Natural killer cell (primary cell): Measurements from ENCODE around the gene PPP2R2C. TPM values are rescaled to one million over a fixed set of nuclear protein-coding genes. Genes with fewer than 3 reads are reported as not detected.

Source experiments
- ATAC-seq, 3 donors: fragments of 150-1000 bp in 2 of 3; fragments of 200-7000 bp in 1 of 3; cut with Tn5 transposase; 1 replicate in 1 of 3; 2 replicates in 2 of 3; pipeline ENCODE4 v1.10.0; 2021; ENCODE audit warnings: mild to moderate bottlenecking in 2 of 3, moderate library complexity in 2 of 3
- DNase-seq, 2 donors: peaks; one replicate each; pipeline versions ENCODE4 v3.0.0 to v3.0.0-alpha.2; 2013 to 2021; ENCODE audit warnings: mixed read lengths in 1 of 2
- H3K27ac ChIP-seq: one replicate; pipeline ENCODE4 v1.5.1; 2013; ENCODE audit warnings: mild to moderate bottlenecking, low read length
- H3K27me3 ChIP-seq: one replicate; pipeline ENCODE4 v1.6.1; 2013; ENCODE audit warnings: low read length; ENCODE audit not compliant: control insufficient read depth, insufficient read depth
- H3K36me3 ChIP-seq: one replicate; pipeline ENCODE4 v1.6.1; 2013; ENCODE audit warnings: low read length; ENCODE audit not compliant: control insufficient read depth, insufficient read depth
- H3K4me1 ChIP-seq: one replicate; pipeline ENCODE4 v1.6.1; 2013; ENCODE audit warnings: low read length; ENCODE audit not compliant: control insufficient read depth, insufficient read depth
- H3K4me3 ChIP-seq: one replicate; pipeline ENCODE4 v1.5.1; 2013; ENCODE audit warnings: low read length
- H3K9me3 ChIP-seq: one replicate; pipeline ENCODE4 v1.6.1; 2013; ENCODE audit warnings: low read length; ENCODE audit not compliant: control insufficient read depth, insufficient read depth
- H3K27ac Mint-ChIP-seq, 2 donors: one replicate each; pipeline ENCODE4 v1.8.0; 2022; ENCODE audit warnings: mild to moderate bottlenecking in 2 of 2, mixed read lengths in 2 of 2, moderate library complexity in 1 of 2
- H3K27me3 Mint-ChIP-seq, 2 donors: one replicate each; pipeline ENCODE4 v1.8.0; 2022; ENCODE audit warnings: low read depth in 2 of 2, mixed read lengths in 2 of 2
- H3K36me3 Mint-ChIP-seq: one replicate; pipeline ENCODE4 v1.8.0; 2022; ENCODE audit warnings: mixed read lengths
- H3K4me1 Mint-ChIP-seq, 2 donors: one replicate each; pipeline ENCODE4 v1.8.0; 2022; ENCODE audit warnings: mixed read lengths in 2 of 2
- H3K4me3 Mint-ChIP-seq: one replicate; pipeline ENCODE4 v1.8.0; 2022; ENCODE audit warnings: mild to moderate bottlenecking, moderate library complexity, mixed read lengths
- H3K9me3 Mint-ChIP-seq, 2 donors: one replicate each; pipeline ENCODE4 v1.8.0; 2022; ENCODE audit warnings: mixed read lengths in 2 of 2
- CTCF ChIP-seq: fragments of 200-600 bp; IDR thresholded peaks from one replicate; pipeline ENCODE4 v1.8.0; 2022; ENCODE audit warnings: antibody characterized with exemption
- WGBS: methylation state at CpG from one replicate; pipeline ENCODE4 v1.1.7; 2013; ENCODE audit warnings: missing lambda C conversion rate; ENCODE audit not compliant: insufficient coverage; 5-methylcytosine and 5-hydroxymethylcytosine counted together
- intact Hi-C: fragments of 100-400 bp; cut with micrococcal nuclease; formaldehyde crosslinking; loops from one replicate; pipeline ENCODE4 v1.14.2; 2022
- total RNA-seq, 4 donors: library from RNA; stranded (reverse); fragments of 120-200 nt in 1 of 4; gene quantifications; one replicate each; pipeline versions ENCODE4 v1.2.3 to v1.2.4, GENCODE V29; 2013 to 2022

The PPP2R2C gene
- total RNA-seq, 3 donors from 2014 or later (not counting 1 experiment from before 2014, with no cell fraction given): not detected

GRCh38 chr4:6309777-6310176, 162.6 kb downstream of the PPP2R2C start:
- intact Hi-C loops: no loop called here
- peaks cover 37 to 61% of the 10 kb centered on the region in 2 donors for H3K27me3 Mint-ChIP-seq
- no peak for TF ChIP-seq CTCF

DNA sequence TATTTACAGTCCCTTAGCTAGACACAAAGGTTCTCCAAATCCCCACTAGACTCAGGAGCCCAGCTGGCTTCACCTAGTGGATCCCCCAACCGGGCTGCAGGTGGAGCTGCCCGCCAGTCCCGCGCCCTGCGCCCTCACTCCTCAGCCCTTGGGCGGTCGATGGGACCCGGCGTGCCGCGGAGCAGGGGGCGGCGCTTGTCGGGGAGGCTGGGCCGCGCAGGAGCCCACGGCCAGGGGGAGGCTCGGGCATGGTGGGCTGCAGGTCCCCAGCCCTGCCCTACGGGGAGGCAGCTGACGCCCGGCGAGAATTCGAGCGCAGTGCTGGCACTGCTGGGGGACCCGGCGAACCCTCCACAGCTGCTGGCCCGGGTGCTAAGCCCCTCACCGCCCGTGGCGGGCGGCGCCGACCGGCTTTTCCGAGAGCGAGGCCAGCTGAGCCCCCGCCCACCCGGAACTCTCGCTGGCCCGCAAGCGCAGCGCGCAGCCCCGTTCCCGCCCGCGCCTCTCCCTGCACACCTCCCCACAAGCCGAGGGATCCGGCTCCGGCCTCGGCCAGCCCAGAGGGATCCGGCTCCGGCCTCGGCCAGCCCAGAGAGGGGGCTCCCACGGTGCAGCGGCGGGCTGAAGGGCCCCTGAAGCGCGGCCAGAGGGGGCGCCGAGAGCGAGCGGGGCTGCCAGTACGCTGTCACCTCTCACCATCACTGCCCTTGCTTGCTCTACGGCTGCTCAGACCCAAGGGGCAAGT, 163.3 kb downstream of the PPP2R2C start:
- Histone ChIP-seq H3K9me3 (no peaks in the 10 kb centered on the region), H3K36me3 (no peaks in the 10 kb centered on the region), H3K27ac (no peak overlapping the region), H3K27me3 (peaks cover 6% of the 10 kb centered on the region), H3K4me1 (peaks cover 8% of the 10 kb centered on the region), H3K4me3 (no peak overlapping the region)
- Mint-ChIP-seq H3K36me3 (no peaks in the 10 kb centered on the region), H3K9me3 (no peaks in the 10 kb centered on the region), H3K27me3 (peaks cover 37 to 61% of the 10 kb centered on the region in 2 donors), H3K4me3 (peak overlapping the region; percentile 78), H3K4me1 (peaks cover 6 to 8% of the 10 kb centered on the region in 2 donors), H3K27ac (no peak overlapping the region)
- TF ChIP-seq CTCF: no peak
- DNase-seq (peak in 1 of 2 donors; percentile 31), ATAC-seq (peak; percentile 25 to 74 (median 50))
- WGBS: 12% methylated on average over 65 of the region's 65 CpGs
- intact Hi-C loops: no loop called here

More at GRCh38 chr4:6309777-6310176, 162.6 kb downstream of the PPP2R2C start:
- Mint-ChIP-seq H3K36me3 (no peaks in the 10 kb centered on the region), H3K4me3 (peak overlapping the region; percentile 78), H3K4me1 (peaks cover 0 to 5% of the 10 kb centered on the region in 2 donors), H3K27ac (no peak overlapping the region), H3K9me3 (no peaks in the 10 kb centered on the region)
- no peak for DNase-seq
- 94% methylated on average over 7 of the region's 7 CpGs for WGBS
- H3K27ac ChIP-seq: no peak overlapping the region
- ATAC-seq: no peak
- H3K4me3 ChIP-seq: no peak overlapping the region
- H3K4me1 ChIP-seq: peaks cover 3% of the 10 kb centered on the region
- peaks cover 6% of the 10 kb centered on the region for H3K27me3 ChIP-seq
- H3K36me3 ChIP-seq: no peaks in the 10 kb centered on the region
- H3K9me3 ChIP-seq: no peaks in the 10 kb centered on the region

GRCh38 chr4:6307891-6308290, 164.5 kb downstream of the PPP2R2C start:
- peaks cover 6% of the 10 kb centered on the region for H3K27me3 ChIP-seq
- Mint-ChIP-seq H3K36me3 (no peaks in the 10 kb centered on the region), H3K27ac (no peak overlapping the region), H3K4me1 (peaks cover 10 to 13% of the 10 kb centered on the region in 2 donors), H3K4me3 (no peak overlapping the region), H3K9me3 (no peaks in the 10 kb centered on the region), H3K27me3 (peaks cover 34 to 58% of the 10 kb centered on the region in 2 donors)
- H3K36me3 ChIP-seq: no peaks in the 10 kb centered on the region
- H3K4me1 ChIP-seq: peaks cover 17% of the 10 kb centered on the region
- intact Hi-C loops: no loop called here
- WGBS: 85% methylated on average over 8 of the region's 8 CpGs
- H3K27ac ChIP-seq: no peak overlapping the region
- DNase-seq (no peak), ATAC-seq (no peak)
- H3K9me3 ChIP-seq: no peaks in the 10 kb centered on the region
- H3K4me3 ChIP-seq: no peak overlapping the region
- no peak for TF ChIP-seq CTCF
